ENCODE data around the gene GPM6B.

Gene GPM6B

GRCh38 chrX:13816176-13816575 lies 717 bp downstream of the GPM6B start:
- Histone ChIP-seq H3K27ac (ENCODE audit: low read depth, low read length) (no peak overlapping the region), H3F3A (ENCODE audit: control insufficient read depth, insufficient read depth) (no peaks in the 10 kb centered on the region), H3K9me3 (ENCODE audit: control insufficient read depth, insufficient read depth, low read length) (no peaks in the 10 kb centered on the region), H3K4me1 (ENCODE audit: control insufficient read depth, low read length) (no peaks in the 10 kb centered on the region), H3K4me2 (ENCODE audit: low read length) (no peak overlapping the region), H3K9me2 (replicated peaks; ENCODE audit: control insufficient read depth, low read length) (no peaks in the 10 kb centered on the region), H3K4me3 (ENCODE audit: low read length) (no peak overlapping the region), H3K36me3 (ENCODE audit: control insufficient read depth, low read length) (no peaks in the 10 kb centered on the region), H3K79me2 (ENCODE audit: control insufficient read depth, low read length) (no peaks in the 10 kb centered on the region), H4K20me1 (ENCODE audit: control insufficient read depth, insufficient read depth, low read depth, low read length) (no peaks in the 10 kb centered on the region), H3K27me3 (ENCODE audit: control insufficient read depth, low read length) (peaks cover 3% of the 10 kb centered on the region; the same call in 1 of the 2 replicates)
- no peak for TF ChIP-seq EZH2phosphoT487 (IDR thresholded peaks at IDR 0.05; ENCODE audit: borderline replicate concordance, low read length)

GRCh38 chrX:13815664-13816063 lies 1.2 kb downstream of the GPM6B start:
- no peak overlapping the region for H3K4me3 ChIP-seq (ENCODE audit: low read length)
- H4K20me1 ChIP-seq (ENCODE audit: control insufficient read depth, insufficient read depth, low read depth, low read length): no peaks in the 10 kb centered on the region
- no peaks in the 10 kb centered on the region for H3K9me2 ChIP-seq (replicated peaks; ENCODE audit: control insufficient read depth, low read length)
- peaks cover 3% of the 10 kb centered on the region; the same call in 1 of the 2 replicates for H3K27me3 ChIP-seq (ENCODE audit: control insufficient read depth, low read length)
- H3K27ac ChIP-seq (ENCODE audit: low read depth, low read length): no peak overlapping the region
- H3K4me2 ChIP-seq (ENCODE audit: low read length): no peak overlapping the region
- H3K4me1 ChIP-seq (ENCODE audit: control insufficient read depth, low read length): no peaks in the 10 kb centered on the region
- H3F3A ChIP-seq (ENCODE audit: control insufficient read depth, insufficient read depth): no peaks in the 10 kb centered on the region
- no peaks in the 10 kb centered on the region for H3K9me3 ChIP-seq (ENCODE audit: control insufficient read depth, insufficient read depth, low read length)
- TF ChIP-seq CTCF (IDR thresholded peaks at IDR 0.05; ENCODE audit: low read depth, low read length, poor library complexity, severe bottlenecking): no peak
- TF ChIP-seq EZH2phosphoT487 (IDR thresholded peaks at IDR 0.05; ENCODE audit: borderline replicate concordance, low read length): no peak
- H3K36me3 ChIP-seq (ENCODE audit: control insufficient read depth, low read length): no peaks in the 10 kb centered on the region
- H3K79me2 ChIP-seq (ENCODE audit: control insufficient read depth, low read length): no peaks in the 10 kb centered on the region

- Histone ChIP-seq H4K20me1 (ENCODE audit: control insufficient read depth, insufficient read depth, low read depth, low read length) (no peaks in the 10 kb centered on the region), H3F3A (ENCODE audit: control insufficient read depth, insufficient read depth) (no peaks in the 10 kb centered on the region), H3K79me2 (ENCODE audit: control insufficient read depth, low read length) (no peaks in the 10 kb centered on the region), H3K4me3 (ENCODE audit: low read length) (no peak overlapping the region), H3K27me3 (ENCODE audit: control insufficient read depth, low read length) (no peaks in the 10 kb centered on the region), H3K4me2 (ENCODE audit: low read length) (no peak overlapping the region), H3K27ac (ENCODE audit: low read depth, low read length) (no peak overlapping the region), H3K9me3 (ENCODE audit: control insufficient read depth, insufficient read depth, low read length) (no peaks in the 10 kb centered on the region), H3K9me2 (replicated peaks; ENCODE audit: control insufficient read depth, low read length) (no peaks in the 10 kb centered on the region), H3K36me3 (ENCODE audit: control insufficient read depth, low read length) (no peaks in the 10 kb centered on the region), H3K4me1 (ENCODE audit: control insufficient read depth, low read length) (no peaks in the 10 kb centered on the region)
- TF ChIP-seq EZH2phosphoT487 (IDR thresholded peaks at IDR 0.05; ENCODE audit: borderline replicate concordance, low read length) (no peak), CTCF (IDR thresholded peaks at IDR 0.05; ENCODE audit: low read depth, low read length, poor library complexity, severe bottlenecking) (no peak)
Observed at GRCh38 chrX:13808865-13809264, 8.0 kb downstream of the GPM6B start.

GRCh38 chrX:13808293-13808692 lies 8.6 kb downstream of the GPM6B start:
- H3K27ac ChIP-seq (ENCODE audit: low read depth, low read length): no peak overlapping the region
- H3K4me2 ChIP-seq (ENCODE audit: low read length): no peak overlapping the region
- TF ChIP-seq CTCF (IDR thresholded peaks at IDR 0.05; ENCODE audit: low read depth, low read length, poor library complexity, severe bottlenecking): no peak
- TF ChIP-seq EZH2phosphoT487 (IDR thresholded peaks at IDR 0.05; ENCODE audit: borderline replicate concordance, low read length): no peak
- no peaks in the 10 kb centered on the region for H3K27me3 ChIP-seq (ENCODE audit: control insufficient read depth, low read length)
- H4K20me1 ChIP-seq (ENCODE audit: control insufficient read depth, insufficient read depth, low read depth, low read length): no peaks in the 10 kb centered on the region
- no peaks in the 10 kb centered on the region for H3K36me3 ChIP-seq (ENCODE audit: control insufficient read depth, low read length)
- no peaks in the 10 kb centered on the region for H3K4me1 ChIP-seq (ENCODE audit: control insufficient read depth, low read length)
- H3K9me3 ChIP-seq (ENCODE audit: control insufficient read depth, insufficient read depth, low read length): no peaks in the 10 kb centered on the region
- H3F3A ChIP-seq (ENCODE audit: control insufficient read depth, insufficient read depth): no peaks in the 10 kb centered on the region
- H3K4me3 ChIP-seq (ENCODE audit: low read length): no peak overlapping the region
- H3K79me2 ChIP-seq (ENCODE audit: control insufficient read depth, low read length): no peaks in the 10 kb centered on the region
- no peaks in the 10 kb centered on the region for H3K9me2 ChIP-seq (replicated peaks; ENCODE audit: control insufficient read depth, low read length)
